Hematopoietic multipotent progenitor cell treated with erythropoietin and hydrocortisone succinate and interleukin-3 and kit ligand, for 4 days (in vitro differentiated cells): ENCODE results near the gene TRPM5.
A peak's percentile ranks its signal among the peaks of the same experiment; 100 is the strongest.

Experiments used
- DNase-seq: peaks from one replicate; pipeline ENCODE4 v3.0.0-alpha.2; 2015

Gene TRPM5

GRCh38 chr11:2419638-2420501, 24.4 kb downstream of the TRPM5 start:
- DNase-seq: peak; percentile 87

- no peak for DNase-seq
Measured at GRCh38 chr11:2418693-2419360, 25.5 kb downstream of the TRPM5 start.

DNA sequence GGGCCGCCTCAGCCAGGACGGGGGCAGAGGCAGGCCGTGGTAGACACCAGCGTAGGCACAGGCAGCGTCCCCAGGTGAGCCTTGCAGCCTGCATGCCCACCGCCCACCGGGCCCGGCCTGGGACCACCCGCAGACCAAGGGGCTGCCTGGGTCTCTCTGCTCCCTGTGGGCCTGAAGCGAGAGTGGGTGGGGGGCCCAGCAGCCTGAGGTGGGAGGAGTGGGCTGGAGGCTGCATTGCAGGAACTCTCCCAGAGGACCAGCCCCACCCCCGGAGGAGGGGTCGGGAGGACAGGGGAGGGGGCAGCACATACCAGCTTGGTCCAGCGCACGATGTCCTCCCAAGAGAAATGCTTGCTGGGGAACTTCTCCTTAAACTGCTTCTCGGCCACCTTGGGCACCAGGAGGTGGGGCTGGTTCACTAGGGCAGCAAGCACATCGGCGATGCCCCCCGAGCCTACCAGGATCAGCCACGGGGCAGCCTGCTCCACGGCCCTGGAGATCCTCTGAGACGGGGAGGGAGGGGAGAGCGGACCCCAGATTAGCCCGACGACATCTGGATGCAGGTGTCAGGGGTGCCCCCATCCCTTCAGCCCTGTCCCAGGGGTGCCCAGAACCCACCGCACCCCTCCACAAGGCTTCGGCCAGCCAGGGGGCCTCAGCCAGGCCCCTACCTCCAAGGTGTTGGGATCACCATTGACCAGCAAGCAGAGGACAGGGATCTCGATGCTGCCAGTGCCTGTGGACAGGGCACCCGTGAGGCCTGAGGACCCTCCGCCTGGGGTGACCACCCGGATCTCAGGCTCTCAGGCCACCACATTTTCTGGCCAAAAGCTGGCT, 26.2 kb downstream of the TRPM5 start:
- DNase-seq: no peak

DNA sequence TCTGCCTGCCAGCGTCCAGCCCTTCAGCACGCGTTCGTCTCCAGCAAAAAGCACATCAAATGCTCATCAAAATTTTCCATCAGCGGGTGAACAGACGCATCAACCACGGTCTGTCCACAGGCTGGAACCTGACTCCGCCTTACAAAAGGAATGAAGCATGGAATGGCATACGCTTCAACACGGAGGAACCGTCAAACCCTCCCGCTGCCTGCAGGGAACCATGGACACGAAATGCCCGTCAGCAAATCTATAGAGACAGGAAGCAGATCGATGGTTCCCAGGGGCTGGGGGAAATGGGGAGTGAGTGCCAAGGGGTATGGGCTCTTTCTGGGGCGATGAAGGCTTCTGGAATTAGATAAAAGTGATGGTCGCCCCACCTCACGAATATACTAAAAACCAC, 27.5 kb downstream of the TRPM5 start:
- DNase-seq: no peak

DNA sequence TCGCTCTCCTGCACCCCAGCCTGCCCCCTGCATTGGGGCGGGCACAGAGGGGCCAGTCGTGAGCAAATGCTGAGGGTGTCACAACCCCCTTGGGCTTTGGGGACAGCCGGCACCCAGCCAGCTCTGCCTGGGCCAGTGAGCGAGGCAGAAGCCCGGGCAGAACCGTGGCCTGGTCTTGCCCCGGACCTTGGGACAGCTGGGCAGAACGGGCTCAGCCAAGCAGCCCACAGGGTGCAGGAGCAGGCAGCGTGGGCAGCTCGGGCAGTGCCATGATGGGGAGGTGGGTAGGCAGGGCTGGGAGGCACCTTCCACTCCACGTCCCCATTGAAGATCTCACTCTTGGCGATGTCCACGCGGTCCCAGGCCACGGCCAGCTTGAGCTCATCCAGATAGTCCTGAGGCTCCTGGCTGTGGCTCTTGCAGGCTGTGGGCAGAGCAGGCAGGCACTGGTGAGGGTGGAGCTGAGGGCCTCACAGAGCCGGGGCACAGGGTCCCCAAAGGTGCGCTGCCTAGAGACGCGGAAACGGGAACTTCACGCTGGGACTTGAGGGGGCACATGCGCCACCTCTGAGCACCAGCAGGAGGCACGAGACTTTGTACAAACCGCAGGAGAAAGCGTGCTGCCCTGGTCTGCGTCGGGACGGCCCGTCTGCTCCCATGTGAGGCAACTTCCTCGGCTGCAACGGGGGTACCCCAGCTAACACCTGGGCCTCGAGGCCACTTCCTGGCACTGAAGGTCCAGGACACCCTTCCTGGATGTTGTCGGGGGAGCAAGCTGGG, 28.5 kb downstream of the TRPM5 start:
- no peak for DNase-seq

DNA sequence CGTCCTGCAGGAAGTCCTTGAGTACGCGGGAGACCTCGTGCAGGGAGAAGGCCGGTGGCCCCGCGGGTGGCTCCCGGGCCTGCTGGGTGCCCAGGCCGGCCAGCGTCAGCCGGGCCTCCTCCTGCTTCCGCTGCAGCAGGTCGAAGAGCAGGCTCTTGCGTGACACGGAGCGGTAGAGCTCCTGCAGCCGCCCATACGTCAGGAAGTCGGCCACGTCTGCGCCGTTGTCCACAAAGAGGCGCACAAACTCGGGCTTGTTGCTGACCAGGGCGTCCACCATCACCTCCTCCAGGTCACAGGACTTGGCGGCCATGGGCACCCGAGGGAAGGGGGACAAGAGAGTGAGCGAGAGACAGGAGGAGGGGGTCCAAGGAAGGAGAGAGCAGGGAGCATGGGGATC, 29.1 kb downstream of the TRPM5 start:
- DNase-seq: no peak

DNA sequence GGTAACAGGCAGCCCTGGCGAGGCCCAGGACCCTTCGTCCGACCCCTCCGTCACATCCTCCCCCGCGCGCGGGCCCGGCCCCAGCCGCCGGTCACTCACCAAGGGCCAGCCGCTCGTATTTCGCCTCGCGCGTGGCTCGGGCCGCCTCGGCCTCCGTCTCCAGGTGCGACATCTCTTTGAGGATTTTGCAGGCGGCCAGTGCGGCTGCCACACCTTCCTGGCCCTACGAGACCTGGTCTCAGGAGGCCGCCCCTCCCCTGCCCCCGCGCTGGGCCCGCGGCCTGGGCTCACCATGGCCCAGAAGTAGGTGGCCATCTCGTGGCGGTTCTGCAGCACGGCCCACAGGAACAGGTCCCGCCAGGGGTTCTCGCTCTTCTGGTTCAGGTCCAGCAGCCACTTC, 29.7 kb downstream of the TRPM5 start:
- DNase-seq: no peak

- DNase-seq: no peak
Measured at GRCh38 chr11:2413742-2414579, 30.4 kb downstream of the TRPM5 start.

GRCh38 chr11:2412323-2412722, 32.0 kb downstream of the TRPM5 start:
- no peak for DNase-seq

DNA sequence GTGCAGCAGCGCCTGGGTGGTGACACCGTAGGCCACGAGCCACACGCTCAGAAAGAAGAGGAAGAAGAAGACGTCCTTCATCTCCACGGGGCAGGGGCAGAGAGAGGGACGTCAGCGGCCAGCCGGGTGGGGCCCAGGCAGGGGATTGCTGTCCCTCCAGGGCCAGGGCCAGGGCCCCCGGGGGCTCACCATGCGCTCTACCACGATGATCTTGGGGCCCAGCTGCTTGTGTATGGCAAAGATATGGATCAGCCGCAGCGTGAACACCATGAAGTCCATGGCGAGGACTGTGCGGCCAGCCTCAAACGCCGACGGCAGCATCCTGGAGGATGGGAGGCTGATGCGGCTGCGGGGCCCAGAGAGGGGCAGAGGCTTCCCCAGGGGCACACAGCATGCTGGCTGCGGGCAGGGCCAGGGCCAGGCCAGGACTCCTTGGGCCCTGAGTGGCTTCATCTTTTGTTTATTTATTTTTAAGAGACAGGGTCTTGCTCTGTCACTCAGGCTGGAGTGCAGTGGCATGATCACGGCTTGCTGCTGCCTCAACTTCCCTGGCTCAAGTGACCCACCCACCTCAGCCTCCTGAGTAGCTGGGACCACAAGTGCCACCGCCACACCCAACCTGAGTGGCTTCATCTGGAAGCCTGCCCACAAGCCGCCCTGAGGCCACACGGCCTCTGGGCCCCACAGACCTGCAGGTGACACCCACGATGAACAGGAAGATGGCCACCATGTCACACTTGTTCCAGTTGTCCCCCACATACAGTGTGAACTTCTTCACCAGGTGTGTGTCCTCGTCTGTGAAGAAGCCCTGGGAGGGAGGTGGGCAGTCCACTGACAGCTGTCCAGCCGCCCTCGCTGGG, 32.6 kb downstream of the TRPM5 start:
- no peak for DNase-seq

GRCh38 chr11:2410616-2411015, 33.7 kb downstream of the TRPM5 start:
- DNase-seq: no peak

GRCh38 chr11:2409611-2410468, 34.5 kb downstream of the TRPM5 start:
- DNase-seq: no peak

GRCh38 chr11:2409126-2409525, 35.2 kb downstream of the TRPM5 start:
- no peak for DNase-seq

DNA sequence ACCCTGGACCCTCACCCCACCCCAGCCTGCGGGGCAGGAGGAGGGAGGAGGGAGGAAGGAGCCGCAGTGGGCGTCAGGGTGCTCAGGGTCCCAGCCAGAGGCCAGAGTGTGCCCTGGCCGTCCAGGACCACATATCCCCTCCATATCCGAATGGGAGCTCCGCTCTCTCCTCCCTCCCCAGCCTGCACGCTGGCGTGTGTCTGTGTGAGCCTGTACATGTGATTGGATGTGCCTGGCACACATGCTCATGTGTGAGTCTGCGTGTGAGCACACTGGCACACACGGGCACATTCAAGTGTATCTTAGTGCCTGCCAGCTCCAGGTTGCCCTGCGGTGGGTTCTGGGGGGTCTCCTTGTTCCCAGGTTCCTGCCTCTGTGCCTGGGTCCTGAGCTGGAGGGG, 35.6 kb downstream of the TRPM5 start:
- no peak for DNase-seq

GRCh38 chr11:2406878-2407410, 37.4 kb downstream of the TRPM5 start:
- no peak for DNase-seq

DNA sequence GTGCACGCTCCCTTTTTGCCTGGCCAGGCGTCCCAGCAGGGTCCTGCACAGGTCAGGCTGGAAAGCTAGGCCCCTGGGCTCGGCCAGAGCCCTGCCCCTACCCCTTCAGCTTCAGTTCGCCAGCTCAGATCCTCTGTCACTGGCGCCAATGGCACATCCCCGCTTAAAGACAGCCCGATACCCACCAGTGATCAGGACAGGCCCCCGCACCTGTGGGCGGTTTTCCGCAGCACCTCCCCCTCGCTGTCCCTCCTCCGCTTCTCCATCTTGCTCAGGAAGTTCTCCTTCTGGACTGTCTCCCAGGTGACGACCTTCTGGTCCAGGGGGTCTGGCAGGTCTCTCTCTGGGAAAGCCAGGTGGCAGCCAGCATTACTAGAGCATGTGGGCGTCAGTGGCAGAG, 37.9 kb downstream of the TRPM5 start:
- no peak for DNase-seq

DNA sequence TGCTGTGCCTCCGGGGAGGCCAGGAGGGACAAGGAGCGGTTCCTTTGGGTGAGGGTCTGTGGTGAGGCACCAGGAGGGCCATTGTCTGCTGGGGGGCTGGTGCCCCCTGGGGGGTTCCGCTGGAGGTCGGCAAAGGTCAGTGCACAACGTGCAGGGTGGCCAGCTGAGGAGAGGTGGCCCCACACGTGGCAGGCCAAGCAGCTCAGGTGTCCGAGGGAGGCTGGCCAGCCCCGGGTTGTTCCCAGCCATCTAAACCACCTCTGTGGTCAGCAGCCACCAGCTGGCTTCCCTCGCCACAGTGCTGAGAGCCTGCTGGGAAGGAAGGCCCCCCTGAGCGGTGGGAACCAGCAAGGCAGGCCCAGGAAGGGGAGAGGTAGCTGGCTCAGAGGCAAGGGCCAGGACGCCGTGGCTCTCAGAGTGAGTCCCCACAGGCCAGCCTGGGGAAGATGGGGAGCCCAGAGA, 39.5 kb downstream of the TRPM5 start:
- no peak for DNase-seq

DNA sequence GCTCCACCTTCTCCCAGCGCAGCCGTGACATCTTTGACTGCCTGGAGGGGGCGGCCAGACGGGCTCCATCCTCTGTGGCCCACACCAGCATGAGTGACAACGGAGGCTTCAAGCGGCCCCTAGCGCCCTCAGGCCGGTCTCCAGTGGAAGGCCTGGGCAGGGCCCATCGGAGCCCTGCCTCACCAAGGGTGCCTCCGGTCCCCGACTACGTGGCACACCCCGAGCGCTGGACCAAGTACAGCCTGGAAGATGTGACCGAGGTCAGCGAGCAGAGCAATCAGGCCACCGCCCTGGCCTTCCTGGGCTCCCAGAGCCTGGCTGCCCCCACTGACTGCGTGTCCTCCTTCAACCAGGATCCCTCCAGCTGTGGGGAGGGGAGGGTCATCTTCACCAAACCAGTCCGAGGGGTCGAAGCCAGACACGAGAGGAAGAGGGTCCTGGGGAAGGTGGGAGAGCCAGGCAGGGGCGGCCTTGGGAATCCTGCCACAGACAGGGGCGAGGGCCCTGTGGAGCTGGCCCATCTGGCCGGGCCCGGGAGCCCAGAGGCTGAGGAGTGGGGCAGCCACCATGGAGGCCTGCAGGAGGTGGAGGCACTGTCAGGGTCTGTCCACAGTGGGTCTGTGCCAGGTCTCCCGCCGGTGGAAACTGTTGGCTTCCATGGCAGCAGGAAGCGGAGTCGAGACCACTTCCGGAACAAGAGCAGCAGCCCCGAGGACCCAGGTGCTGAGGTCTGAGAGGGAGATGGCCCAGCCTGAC, 41.2 kb downstream of the TRPM5 start:
- no peak for DNase-seq

GRCh38 chr11:2402106-2402505, 42.2 kb downstream of the TRPM5 start:
- DNase-seq: no peak
